ENCODE data around the gene CFAP54.
A peak's percentile ranks its signal among the peaks of the same experiment; 100 is the strongest.

CFAP54 gene, protein sequence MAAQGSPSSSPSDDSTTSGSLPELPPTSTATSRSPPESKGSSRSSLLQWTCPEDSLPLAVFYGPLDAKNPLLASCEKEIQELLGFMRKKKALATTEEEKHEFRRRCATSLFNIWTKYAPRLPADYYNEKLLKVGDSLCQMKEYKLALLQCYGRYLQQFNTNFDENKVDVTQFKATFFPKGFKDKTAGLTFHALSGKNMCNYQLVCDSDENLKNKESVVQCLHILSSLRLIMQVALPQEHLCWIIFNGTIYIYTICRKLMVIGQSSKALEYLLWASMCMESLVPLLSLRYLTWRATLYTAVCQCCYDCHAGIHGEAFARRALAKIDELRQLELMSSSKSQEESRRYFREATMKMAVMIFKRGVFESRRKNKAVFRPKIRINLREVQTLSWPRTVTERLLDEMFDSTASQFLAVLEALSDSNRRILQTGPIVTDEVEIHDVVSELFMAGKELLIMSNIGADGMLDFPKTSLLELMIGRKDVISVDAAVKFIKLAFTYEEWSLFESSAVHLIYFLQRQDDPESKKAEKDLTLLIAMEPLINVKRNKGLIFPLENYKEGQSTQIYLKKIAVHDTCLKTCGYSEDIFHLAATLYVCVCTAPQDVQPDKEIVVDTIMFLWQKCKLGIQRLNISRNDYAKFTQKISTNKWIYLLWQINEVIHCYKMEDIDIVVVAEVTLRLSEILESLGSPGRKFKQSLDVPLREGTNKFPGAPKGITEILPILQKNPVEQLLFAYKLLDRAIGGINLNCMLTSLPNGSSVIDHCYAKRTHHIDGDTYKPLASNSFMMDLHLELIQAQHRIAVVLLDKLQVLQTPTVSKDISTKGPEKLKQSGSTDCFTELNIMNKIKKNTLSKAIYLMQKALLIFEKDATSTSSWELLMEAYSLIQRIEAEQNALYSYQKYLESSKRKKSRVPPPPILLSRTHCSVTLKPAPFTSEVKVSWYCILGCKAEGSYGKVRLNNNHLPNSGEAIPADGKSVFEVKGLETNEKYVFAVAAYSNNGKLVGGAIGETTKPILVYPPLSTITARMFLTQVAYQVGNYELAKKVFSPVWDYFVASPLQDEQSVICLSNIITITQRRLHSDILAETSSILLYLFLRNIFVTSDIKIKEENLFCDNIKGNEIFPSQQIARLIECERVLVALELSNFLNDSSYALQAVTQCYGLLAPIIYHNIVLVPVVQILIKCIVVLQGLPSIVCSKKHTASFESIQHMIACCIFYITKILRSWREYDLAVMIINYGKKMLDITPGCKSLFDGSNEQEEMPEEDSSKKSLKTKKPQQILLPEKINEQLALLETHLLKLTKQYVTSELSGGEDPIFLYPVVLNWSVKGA (N-terminal part only)

DNA sequence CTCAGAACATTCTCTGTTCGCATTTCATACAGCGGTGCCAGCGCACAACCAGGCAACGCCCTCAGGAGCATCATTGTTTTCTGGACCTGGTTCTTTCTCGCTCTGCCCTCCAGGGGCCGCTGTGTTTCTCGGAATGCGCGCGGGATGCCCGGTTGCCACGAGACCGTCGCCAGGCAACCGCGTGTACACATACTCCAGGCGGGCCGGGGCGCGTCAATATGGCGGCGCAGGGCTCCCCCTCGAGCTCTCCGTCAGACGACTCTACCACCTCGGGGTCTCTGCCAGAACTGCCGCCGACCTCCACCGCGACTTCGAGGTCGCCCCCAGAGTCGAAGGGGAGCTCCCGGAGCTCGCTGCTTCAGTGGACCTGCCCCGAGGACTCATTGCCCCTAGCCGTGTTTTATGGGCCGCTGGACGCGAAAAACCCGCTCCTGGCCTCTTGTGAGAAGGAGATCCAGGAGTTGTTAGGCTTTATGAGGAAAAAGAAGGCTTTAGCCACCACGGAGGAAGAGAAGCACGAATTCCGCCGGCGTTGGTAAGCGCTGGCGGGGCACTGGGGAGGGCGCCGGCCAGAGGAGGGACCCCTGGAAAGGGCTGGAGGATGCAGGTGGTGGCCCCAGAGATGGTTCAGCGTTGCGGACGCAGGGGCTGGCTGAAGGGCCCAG lies at the start of gene CFAP54:
TSS of gene CFAP54 (plus strand) at position 186 of the 665 bp plus-strand sequence. CDS start at position 219, 33 bp downstream.
- POLR2A ChIA-PET: interaction anchor here (0.9 to 1.1 kb wide), 2 partner anchors 89 to 423 kb away, joined by 3 to 7 read pairs; partner anchors contain the start of gene CDK17
- H3K27ac ChIP-seq (ENCODE audit: extremely low read depth, low read depth, low read length): no peak within 1 kb of the TSS
- TF ChIP-seq ZIC2 (tag by site-specific recombination; IDR thresholded peaks at IDR 0.05): peak; percentile 12; the same call in 1 of the 2 replicates
- TF ChIP-seq ZEB2 (tag by site-specific recombination; IDR thresholded peaks at IDR 0.05): peak; percentile 68
- peak; percentile 31; the same call in 1 of the 2 replicates for TF ChIP-seq ZNF324 (tag by site-specific recombination; IDR thresholded peaks at IDR 0.05)
- 0 out of 2 replicates have a peak, but pooled peaks have one; percentile 30 for TF ChIP-seq ZNF501 (tag by site-specific recombination; IDR thresholded peaks at IDR 0.05)
- TF ChIP-seq ZNF394 (tag by site-specific recombination; IDR thresholded peaks at IDR 0.05; ENCODE audit: borderline replicate concordance): peak; percentile 52; the same call in 1 of the 2 replicates
- peak; percentile 57; the same call in 1 of the 2 replicates for TF ChIP-seq ZNF660 (tag by site-specific recombination; IDR thresholded peaks at IDR 0.05)
- no peak for TF ChIP-seq KLF9 (tag by site-specific recombination; IDR thresholded peaks at IDR 0.05; ENCODE audit: low read depth)
- no peak for TF ChIP-seq ZNF174 (tag by site-specific recombination; IDR thresholded peaks at IDR 0.05)
- TF ChIP-seq, protein P1, sequence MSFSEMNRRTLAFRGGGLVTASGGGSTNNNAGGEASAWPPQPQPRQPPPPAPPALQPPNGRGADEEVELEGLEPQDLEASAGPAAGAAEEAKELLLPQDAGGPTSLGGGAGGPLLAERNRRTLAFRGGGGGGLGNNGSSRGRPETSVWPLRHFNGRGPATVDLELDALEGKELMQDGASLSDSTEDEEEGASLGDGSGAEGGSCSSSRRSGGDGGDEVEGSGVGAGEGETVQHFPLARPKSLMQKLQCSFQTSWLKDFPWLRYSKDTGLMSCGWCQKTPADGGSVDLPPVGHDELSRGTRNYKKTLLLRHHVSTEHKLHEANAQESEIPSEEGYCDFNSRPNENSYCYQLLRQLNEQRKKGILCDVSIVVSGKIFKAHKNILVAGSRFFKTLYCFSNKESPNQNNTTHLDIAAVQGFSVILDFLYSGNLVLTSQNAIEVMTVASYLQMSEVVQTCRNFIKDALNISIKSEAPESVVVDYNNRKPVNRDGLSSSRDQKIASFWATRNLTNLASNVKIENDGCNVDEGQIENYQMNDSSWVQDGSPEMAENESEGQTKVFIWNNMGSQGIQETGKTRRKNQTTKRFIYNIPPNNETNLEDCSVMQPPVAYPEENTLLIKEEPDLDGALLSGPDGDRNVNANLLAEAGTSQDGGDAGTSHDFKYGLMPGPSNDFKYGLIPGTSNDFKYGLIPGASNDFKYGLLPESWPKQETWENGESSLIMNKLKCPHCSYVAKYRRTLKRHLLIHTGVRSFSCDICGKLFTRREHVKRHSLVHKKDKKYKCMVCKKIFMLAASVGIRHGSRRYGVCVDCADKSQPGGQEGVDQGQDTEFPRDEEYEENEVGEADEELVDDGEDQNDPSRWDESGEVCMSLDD (tag by site-specific recombination; IDR thresholded peaks at IDR 0.05): peak; percentile 88
- TF ChIP-seq ZNF366 (tag by site-specific recombination; conservative IDR thresholded peaks at IDR 0.05): no peak
- TF ChIP-seq KLF1 (tag by site-specific recombination; IDR thresholded peaks at IDR 0.05): 0 out of 2 replicates have a peak, but pooled peaks have one; percentile 15
- no peak for TF ChIP-seq FEZF1 (tag by site-specific recombination; IDR thresholded peaks at IDR 0.05)
- TF ChIP-seq ZNF423 (tag by site-specific recombination; IDR thresholded peaks at IDR 0.05): no peak
- peak; percentile 16; the same call in 1 of the 2 replicates for TF ChIP-seq ZBTB8A (tag by site-specific recombination; IDR thresholded peaks at IDR 0.05)
- no peak for TF ChIP-seq ZNF677 (tag by site-specific recombination; IDR thresholded peaks at IDR 0.05)
- TF ChIP-seq YY1 (tag by site-specific recombination; IDR thresholded peaks at IDR 0.05): peak; percentile 89
- TF ChIP-seq REST (tag by site-specific recombination; IDR thresholded peaks at IDR 0.05): peak; percentile 32; the same call in 1 of the 2 replicates
- TF ChIP-seq GLI2 (tag by site-specific recombination; IDR thresholded peaks at IDR 0.05; ENCODE audit: borderline replicate concordance, low read depth): no peak
- peak; percentile 73 for TF ChIP-seq ZBTB26 (tag by site-specific recombination; optimal IDR thresholded peaks at IDR 0.05)
- TF ChIP-seq ZBTB20 (tag by site-specific recombination; IDR thresholded peaks at IDR 0.05): peak; percentile 49; the same call in 1 of the 2 replicates
- TF ChIP-seq ZNF76 (tag by site-specific recombination; IDR thresholded peaks at IDR 0.05; ENCODE audit: borderline replicate concordance, low read depth): peak; percentile 35; the same call in 1 of the 2 replicates
- no peak for TF ChIP-seq ZBTB48 (tag by site-specific recombination; IDR thresholded peaks at IDR 0.05)
- TF ChIP-seq GLIS1 (tag by site-specific recombination; IDR thresholded peaks at IDR 0.05): peak; percentile 77

More for the DNA sequence above, at the start of gene CFAP54:
- Histone ChIP-seq H3K9me3 (ENCODE audit: control insufficient read depth, insufficient read depth, low read depth, low read length) (no peaks in the 10 kb centered on the region), H3K4me1 (ENCODE audit: control insufficient read depth, insufficient read depth, low read length) (no peaks in the 10 kb centered on the region; the same call in 1 of the 2 replicates), H3K4me3 (ENCODE audit: low read depth, low read length) (peak within 1 kb of the TSS; percentile 87), H3K36me3 (ENCODE audit: control insufficient read depth in 2 of 2, insufficient read depth in 1 of 2, low read length in 2 of 2) (no peaks in the 10 kb centered on the region)
- CTCF ChIA-PET: interaction anchor here (0.5 to 2.6 kb wide), 15 partner anchors 7 to 688 kb away, joined by 3 to 20 read pairs (median 4); no protein-coding TSS in a partner anchor
